ENCODE results near the gene SCAMP3. TPM values are rescaled to one million over a fixed set of nuclear protein-coding genes. Genes with fewer than 3 reads are reported as not detected.

The SCAMP3 gene
- polyA plus RNA-seq, 1 donor from 2014 or later = 34.6 TPM

- TF ChIP-seq EP300 (conservative IDR thresholded peaks at IDR 0.05; ENCODE audit: poor library complexity, severe bottlenecking) = no peak
- no peak for TF ChIP-seq SMC3 (conservative IDR thresholded peaks at IDR 0.05; ENCODE audit: poor library complexity)
- TF ChIP-seq POLR2AphosphoS5 (IDR thresholded peaks at IDR 0.05) = no peak
- TF ChIP-seq TAF1 (IDR thresholded peaks at IDR 0.05; ENCODE audit: low read depth) = no peak
These were observed 7.9 kb downstream of the SCAMP3 start (continued) for GRCh38 chr1:155254228-155254713.

GRCh38 chr1:155253797-155254196 lies 8.4 kb downstream of the SCAMP3 start:
- Histone ChIP-seq H3K9me2 (ENCODE audit: insufficient read depth, low read length) (no peaks in the 10 kb centered on the region), H4K20me1 (ENCODE audit: insufficient read depth) (no peaks in the 10 kb centered on the region), H3K9me3 (ENCODE audit: low read length) (no peaks in the 10 kb centered on the region), H3K4me2 (ENCODE audit: low read length) (peak overlapping the region; percentile 9), H3K9ac (ENCODE audit: low read length) (peak overlapping the region; percentile 91), H3K36me3 (ENCODE audit: insufficient read depth, low read length) (no peaks in the 10 kb centered on the region), H3F3A (ENCODE audit: insufficient read depth, low read length, poor library complexity, severe bottlenecking) (no peaks in the 10 kb centered on the region), H2AFZ (ENCODE audit: low read depth, low read length) (no peak overlapping the region), H3K27me3 (ENCODE audit: insufficient read depth, low read depth, low read length) (no peaks in the 10 kb centered on the region), H3K27ac (ENCODE audit: low read length) (no peak overlapping the region), H3K79me2 (replicated peaks; ENCODE audit: insufficient read depth, low read length) (peaks cover 8% of the 10 kb centered on the region), H3K4me3 (ENCODE audit: low read length) (peak overlapping the region; percentile 94)
- no peak for TF ChIP-seq REST (IDR thresholded peaks at IDR 0.05; ENCODE audit: borderline replicate concordance)
- TF ChIP-seq TAF1 (IDR thresholded peaks at IDR 0.05; ENCODE audit: low read depth) = no peak
- no peak for TF ChIP-seq SMC3 (conservative IDR thresholded peaks at IDR 0.05; ENCODE audit: poor library complexity)
- TF ChIP-seq EZH2 (IDR thresholded peaks at IDR 0.05; ENCODE audit: borderline replicate concordance, insufficient read depth, low read length, poor library complexity, severe bottlenecking) = no peak
- TF ChIP-seq MXI1 (conservative IDR thresholded peaks at IDR 0.05; ENCODE audit: poor library complexity, severe bottlenecking) = no peak
- TF ChIP-seq POLR2AphosphoS5 (IDR thresholded peaks at IDR 0.05) = no peak
- no peak for TF ChIP-seq RAD21 (conservative IDR thresholded peaks at IDR 0.05)
- TF ChIP-seq EP300 (conservative IDR thresholded peaks at IDR 0.05; ENCODE audit: poor library complexity, severe bottlenecking) = no peak
- no peak for TF ChIP-seq CTCF (IDR thresholded peaks at IDR 0.05; ENCODE audit: poor library complexity, severe bottlenecking)

GRCh38 chr1:155253208-155253607 lies 9.0 kb downstream of the SCAMP3 start:
- peak overlapping the region; percentile 94 for H3K4me3 ChIP-seq (ENCODE audit: low read length)
- no peaks in the 10 kb centered on the region for H3K9me2 ChIP-seq (ENCODE audit: insufficient read depth, low read length)
- peaks cover 8% of the 10 kb centered on the region for H3K79me2 ChIP-seq (replicated peaks; ENCODE audit: insufficient read depth, low read length)
- H3K27ac ChIP-seq (ENCODE audit: low read length) = no peak overlapping the region
- H3F3A ChIP-seq (ENCODE audit: insufficient read depth, low read length, poor library complexity, severe bottlenecking) = no peaks in the 10 kb centered on the region
- H3K9me3 ChIP-seq (ENCODE audit: low read length) = no peaks in the 10 kb centered on the region
- H3K9ac ChIP-seq (ENCODE audit: low read length) = peak overlapping the region; percentile 91
- H3K27me3 ChIP-seq (ENCODE audit: insufficient read depth, low read depth, low read length) = no peaks in the 10 kb centered on the region
- H4K20me1 ChIP-seq (ENCODE audit: insufficient read depth) = no peaks in the 10 kb centered on the region
- H3K4me2 ChIP-seq (ENCODE audit: low read length) = no peak overlapping the region
- H3K36me3 ChIP-seq (ENCODE audit: insufficient read depth, low read length) = no peaks in the 10 kb centered on the region
- H2AFZ ChIP-seq (ENCODE audit: low read depth, low read length) = no peak overlapping the region
- no peak for TF ChIP-seq RAD21 (conservative IDR thresholded peaks at IDR 0.05)
- TF ChIP-seq REST (IDR thresholded peaks at IDR 0.05; ENCODE audit: borderline replicate concordance) = no peak
